Endothelial cell of umbilical vein (primary cell): ENCODE data around the gene GIT2. TPM values are rescaled to one million over a fixed set of nuclear protein-coding genes. Genes with fewer than 3 reads are reported as not detected.

ENCODE experiments used
- BruUV-seq: library from RNA; stranded (reverse); fragments of 400-500 nt; replicated peaks from 2 replicates; lab custom pipeline; 2021; lab: Mats Ljungman, UMichigan
- CTCF ChIA-PET: fragments of 300-600, 350-600 bp; sonication (Branson Sonifier 250); formaldehyde crosslinking; loops from one replicate; lab custom pipeline; 2021; ENCODE audit warnings: antibody characterized with exemption, inconsistent platforms; lab: Charles Lee
- POLR2A ChIA-PET: fragments of 300-600, 350-600 bp; sonication (Branson Sonifier 250); formaldehyde crosslinking; loops from one replicate; lab custom pipeline; 2021; ENCODE audit warnings: antibody characterized with exemption, inconsistent platforms; lab: Charles Lee
- DNase-seq: peaks from one replicate; pipeline ENCODE4 v3.0.0-alpha.2; 2011; ENCODE audit warnings: low read depth, low spot score
- FAIRE-seq: peaks from 2 replicates; lab custom pipeline; 2011; peaks lifted over from hg19 to GRCh38; lab: Jason Lieb, UNC
- H2AFZ ChIP-seq: 2 replicates; pipeline ENCODE4 v1.6.0; 2012; ENCODE audit warnings: low read depth, low read length, control low read depth, inconsistent platforms
- H3K27ac ChIP-seq: 2 replicates; pipeline ENCODE4 v1.5.1; 2011; ENCODE audit warnings: low read depth, mild to moderate bottlenecking, control low read depth, low read length, moderate library complexity; ENCODE audit not compliant: insufficient read depth
- H3K27me3 ChIP-seq, 2 experiments: 2 replicates each; pipeline versions ENCODE4 v1.6.0 to v1.6.1; 2011; ENCODE audit warnings: low read length in 2 of 2, mixed read lengths in 1 of 2; ENCODE audit not compliant: control insufficient read depth in 2 of 2, insufficient read depth in 2 of 2
- H3K36me3 ChIP-seq, 2 experiments: 2 replicates in 1 of 2; 3 replicates in 1 of 2; pipeline ENCODE4 v1.5.1; 2011; ENCODE audit warnings: low read length in 2 of 2, mild to moderate bottlenecking in 1 of 2, moderate library complexity in 1 of 2; ENCODE audit not compliant: control insufficient read depth in 2 of 2, insufficient read depth in 2 of 2; ENCODE audit errors: extremely low read depth in 1 of 2
- H3K4me1 ChIP-seq: 3 replicates; pipeline ENCODE4 v1.5.1; 2011; ENCODE audit warnings: mild to moderate bottlenecking, low read length; ENCODE audit not compliant: control insufficient read depth, insufficient read depth; ENCODE audit errors: extremely low read depth
- H3K4me2 ChIP-seq: 2 replicates; pipeline ENCODE4 v1.6.1; 2011; ENCODE audit warnings: low read length, control low read depth, mixed read lengths; ENCODE audit not compliant: insufficient read depth
- H3K4me3 ChIP-seq, 3 experiments: fragments of 200-600 bp in 1 of 3; sonication (generic), shearing (Covaris generic) in 1 of 3; replicated peaks in 1 of 3; 2 replicates each; pipeline ENCODE4 v1.5.1; 2011 to 2016; ENCODE audit warnings: control low read depth in 3 of 3, low read length in 3 of 3, mild to moderate bottlenecking in 2 of 3, inconsistent platforms in 1 of 3, low read depth in 1 of 3, moderate library complexity in 1 of 3; ENCODE audit not compliant: insufficient read depth in 1 of 3
- H3K79me2 ChIP-seq: 2 replicates; pipeline ENCODE4 v1.6.0; 2012; ENCODE audit warnings: low read length, inconsistent platforms; ENCODE audit not compliant: control insufficient read depth, insufficient read depth
- H3K9ac ChIP-seq: replicated peaks from 2 replicates; pipeline ENCODE3; 2011; ENCODE audit warnings: low read length, control low read depth; ENCODE audit not compliant: insufficient read depth; ENCODE audit errors: extremely low read depth
- H3K9me1 ChIP-seq: replicated peaks from 3 replicates; pipeline ENCODE4 v1.6.0; 2011; ENCODE audit warnings: mild to moderate bottlenecking, low read length; ENCODE audit not compliant: control insufficient read depth, insufficient read depth; ENCODE audit errors: extremely low read depth
- H3K9me3 ChIP-seq: replicated peaks from 2 replicates; pipeline ENCODE4 v1.5.1; 2012; ENCODE audit warnings: low read length, inconsistent platforms; ENCODE audit not compliant: control insufficient read depth, insufficient read depth
- H4K20me1 ChIP-seq: replicated peaks from 2 replicates; pipeline ENCODE3; 2011; ENCODE audit warnings: mild to moderate bottlenecking, low read length; ENCODE audit not compliant: control insufficient read depth, insufficient read depth; ENCODE audit errors: extremely low read depth
- EZH2 ChIP-seq: IDR thresholded peaks from 2 replicates; pipeline ENCODE4 v1.6.1; 2012; ENCODE audit warnings: borderline replicate concordance, low read depth, mild to moderate bottlenecking, moderate library complexity, low read length, inconsistent platforms; ENCODE audit not compliant: severe bottlenecking
- FOS ChIP-seq: IDR thresholded peaks from 2 replicates; pipeline ENCODE4 v1.6.1; 2011; ENCODE audit warnings: mild to moderate bottlenecking, low read length, moderate library complexity, borderline replicate concordance; ENCODE audit not compliant: insufficient read depth
- GATA2 ChIP-seq: IDR thresholded peaks from 2 replicates; pipeline ENCODE4 v1.7.0; 2011; ENCODE audit warnings: low read depth, mild to moderate bottlenecking, moderate library complexity, mixed read lengths, low read length; ENCODE audit not compliant: insufficient read length, insufficient read depth
- JUN ChIP-seq: IDR thresholded peaks from 2 replicates; pipeline ENCODE4 v1.6.1; 2011; ENCODE audit warnings: borderline replicate concordance, low read depth; ENCODE audit not compliant: insufficient read length, insufficient read depth
- MYC ChIP-seq: IDR thresholded peaks from one replicate; pipeline ENCODE4 v1.6.1; 2011; ENCODE audit warnings: mild to moderate bottlenecking, low read depth, low read length
- POLR2A ChIP-seq: IDR thresholded peaks from 2 replicates; pipeline ENCODE4 v1.6.1; 2012; ENCODE audit warnings: low read depth, mild to moderate bottlenecking, control low read depth, low read length
- POLR2AphosphoS5 ChIP-seq: IDR thresholded peaks from 2 replicates; pipeline ENCODE4 v1.6.1; 2012; ENCODE audit warnings: low read depth, mild to moderate bottlenecking, control low read depth, low read length, moderate library complexity; ENCODE audit not compliant: insufficient read depth
- dilution Hi-C: fragments of 300-500 bp; cut with MboI; formaldehyde crosslinking; loops from one replicate; pipeline ENCODE4 v1.15.0; 2019; ENCODE audit warnings: low sequenced_read_pairs; ENCODE audit not compliant: extremely low pct_ligation_motif_present
- intact Hi-C: fragments of 100-400 bp; cut with micrococcal nuclease; formaldehyde crosslinking; loops from one replicate; pipeline ENCODE4 v1.10.0; 2022
- polyA plus RNA-seq, 4 experiments: library from polyadenylated mRNA; depleted of rRNA in 3 of 4; stranded (reverse) in 3 of 4; unstranded in 1 of 4; fragments of >200 nt; gene quantifications; 2 replicates each; pipeline versions ENCODE4 v1.2.1 to v1.2.3, GENCODE V29; 2011 to 2012; ENCODE audit warnings: missing spikeins in 1 of 4
- total RNA-seq: library from RNA; stranded (reverse); gene quantifications from 2 replicates; pipeline ENCODE4 v1.2.3, GENCODE V29; 2021
- TF ChIP-seq, protein P1 (sequence below), 2 donors: IDR thresholded peaks; 1 replicate in 1 of 2; 2 replicates in 1 of 2; pipeline ENCODE4 v1.5.1; 2011; ENCODE audit warnings: low read length in 2 of 2, mild to moderate bottlenecking in 2 of 2, moderate library complexity in 2 of 2, control low read depth in 1 of 2, inconsistent platforms in 1 of 2, low read depth in 1 of 2; ENCODE audit not compliant: insufficient read depth in 1 of 2; ENCODE audit errors: extremely low read depth in 1 of 2
- TF ChIP-seq, protein P2 (sequence below): IDR thresholded peaks from 2 replicates; pipeline ENCODE4 v1.6.1; 2011; ENCODE audit not compliant: insufficient read depth, insufficient read length

GIT2 gene
- total and polyA plus RNA-seq, 2 donors (not counting 3 experiments of a cell fraction or from before 2014, with no cell fraction given): 37.3 to 77.2 TPM

DNA sequence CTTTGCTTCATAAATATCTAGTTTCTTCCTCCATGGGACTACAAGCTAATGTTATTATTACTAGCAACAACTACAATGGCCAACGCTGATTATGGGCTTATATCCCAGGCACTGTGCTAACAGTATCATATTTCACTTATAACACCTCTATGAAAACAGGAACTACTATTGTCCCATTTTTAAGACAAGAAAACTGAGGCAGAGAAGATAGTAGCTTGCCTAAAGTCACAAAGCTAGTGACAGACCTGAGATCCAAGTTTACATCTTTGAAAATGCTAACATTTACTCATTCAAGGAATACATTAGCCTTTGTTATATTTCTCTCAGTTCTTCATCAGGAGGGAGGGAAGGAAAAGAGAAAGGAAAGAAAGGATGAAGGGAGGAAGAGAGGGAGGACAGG lies 32.8 kb downstream of the GIT2 start:
- ChIA-PET POLR2A (interaction anchor here (0.6 kb wide), 1 partner anchor 25 kb away, joined by 9 read pairs; no protein-coding TSS in a partner anchor), CTCF (interaction anchor here (0.8 to 1.6 kb wide), 5 partner anchors 12 to 468 kb away, joined by 3 to 8 read pairs (median 4); no protein-coding TSS in a partner anchor)
- Histone ChIP-seq H3K79me2 (no peaks in the 10 kb centered on the region), H3K9me3 (no peaks in the 10 kb centered on the region), H3K4me1 (peaks cover 16% of the 10 kb centered on the region), H3K27ac (no peak overlapping the region), H3K36me3 (peaks cover 18 to 20% of the 10 kb centered on the region in 2 experiments), H2AFZ (no peak overlapping the region), H3K4me3 (no peak overlapping the region), H3K9me1 (no peaks in the 10 kb centered on the region), H3K4me2 (no peak overlapping the region), H3K9ac (no peak overlapping the region), H4K20me1 (no peaks in the 10 kb centered on the region), H3K27me3 (no peaks in the 10 kb centered on the region)
- dilution Hi-C loops (no loop called here), intact Hi-C loops (no loop called here)
- DNase-seq: no peak
- no TSS peak for BruUV-seq
- no peak for FAIRE-seq
- TF ChIP-seq FOS: no peak
- TF ChIP-seq POLR2A: no peak
- no peak for TF ChIP-seq GATA2
- TF ChIP-seq, protein P1, sequence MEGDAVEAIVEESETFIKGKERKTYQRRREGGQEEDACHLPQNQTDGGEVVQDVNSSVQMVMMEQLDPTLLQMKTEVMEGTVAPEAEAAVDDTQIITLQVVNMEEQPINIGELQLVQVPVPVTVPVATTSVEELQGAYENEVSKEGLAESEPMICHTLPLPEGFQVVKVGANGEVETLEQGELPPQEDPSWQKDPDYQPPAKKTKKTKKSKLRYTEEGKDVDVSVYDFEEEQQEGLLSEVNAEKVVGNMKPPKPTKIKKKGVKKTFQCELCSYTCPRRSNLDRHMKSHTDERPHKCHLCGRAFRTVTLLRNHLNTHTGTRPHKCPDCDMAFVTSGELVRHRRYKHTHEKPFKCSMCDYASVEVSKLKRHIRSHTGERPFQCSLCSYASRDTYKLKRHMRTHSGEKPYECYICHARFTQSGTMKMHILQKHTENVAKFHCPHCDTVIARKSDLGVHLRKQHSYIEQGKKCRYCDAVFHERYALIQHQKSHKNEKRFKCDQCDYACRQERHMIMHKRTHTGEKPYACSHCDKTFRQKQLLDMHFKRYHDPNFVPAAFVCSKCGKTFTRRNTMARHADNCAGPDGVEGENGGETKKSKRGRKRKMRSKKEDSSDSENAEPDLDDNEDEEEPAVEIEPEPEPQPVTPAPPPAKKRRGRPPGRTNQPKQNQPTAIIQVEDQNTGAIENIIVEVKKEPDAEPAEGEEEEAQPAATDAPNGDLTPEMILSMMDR (IDR thresholded peaks at IDR 0.05; ENCODE audit: extremely low read depth in 1 of 2, insufficient read depth in 1 of 2, low read depth in 1 of 2, low read length in 2 of 2): no peak
- no peak for TF ChIP-seq EZH2

DNA sequence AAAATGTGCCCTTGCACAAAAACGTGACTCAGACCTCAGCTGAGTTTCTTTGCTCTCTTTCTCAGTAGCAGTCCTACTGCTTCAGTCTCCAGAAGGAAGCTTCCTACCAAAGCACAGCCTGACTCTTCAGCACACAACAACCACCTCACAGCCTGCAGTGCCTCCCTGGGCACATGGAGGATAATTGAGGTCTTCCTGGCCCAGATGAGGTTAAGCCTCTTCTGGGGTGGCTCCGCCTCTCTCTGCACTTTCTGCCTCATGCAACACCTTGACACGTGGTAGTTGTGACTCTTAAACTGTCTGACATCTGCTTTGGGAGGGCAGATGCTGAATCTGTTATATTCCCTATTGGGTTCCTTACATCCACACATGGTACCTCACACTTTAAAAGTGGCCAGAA lies 33.8 kb downstream of the GIT2 start:
- dilution Hi-C loops (no loop called here), intact Hi-C loops (no loop called here)
- ChIA-PET CTCF (no interaction called here), POLR2A (no interaction called here)
- Histone ChIP-seq H3K36me3 (peaks cover 13 to 18% of the 10 kb centered on the region in 2 experiments), H3K79me2 (no peaks in the 10 kb centered on the region), H3K9me3 (no peaks in the 10 kb centered on the region), H3K9ac (no peak overlapping the region), H3K27me3 (no peaks in the 10 kb centered on the region), H3K9me1 (no peaks in the 10 kb centered on the region), H3K27ac (no peak overlapping the region), H3K4me1 (peaks cover 16% of the 10 kb centered on the region), H3K4me3 (no peak overlapping the region), H3K4me2 (no peak overlapping the region), H2AFZ (no peak overlapping the region), H4K20me1 (no peaks in the 10 kb centered on the region)
- FAIRE-seq: no peak
- DNase-seq: no peak
- TF ChIP-seq MYC (no peak), GATA2 (no peak), POLR2AphosphoS5 (no peak), FOS (no peak), JUN (no peak), EZH2 (no peak), POLR2A (no peak)
- TF ChIP-seq, protein P1 (IDR thresholded peaks at IDR 0.05; ENCODE audit: extremely low read depth in 1 of 2, insufficient read depth in 1 of 2, low read depth in 1 of 2, low read length in 2 of 2): no peak
- TF ChIP-seq, protein P2, sequence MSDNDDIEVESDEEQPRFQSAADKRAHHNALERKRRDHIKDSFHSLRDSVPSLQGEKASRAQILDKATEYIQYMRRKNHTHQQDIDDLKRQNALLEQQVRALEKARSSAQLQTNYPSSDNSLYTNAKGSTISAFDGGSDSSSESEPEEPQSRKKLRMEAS: no peak
- no TSS peak for BruUV-seq
